HEK293T (cell line): ENCODE measurements around the gene AP1AR.

Source experiments
- CTCF ChIA-PET: fragments of 350-600 bp; formaldehyde crosslinking; extraction: SDS; loops from one replicate; lab custom pipeline; 2021; ENCODE audit warnings: antibody characterized with exemption, inconsistent platforms; lab: Yijun Ruan, JAX
- POLR2A ChIA-PET: fragments of 350-600 bp; formaldehyde crosslinking; extraction: SDS; loops from one replicate; lab custom pipeline; 2020; ENCODE audit warnings: antibody characterized with exemption, inconsistent platforms; lab: Yijun Ruan, JAX
- DNase-seq: peaks from one replicate; pipeline ENCODE4 v3.0.0; 2012; ENCODE audit warnings: mixed read lengths; ENCODE audit errors: extremely low spot score
- ARNT ChIP-seq: fragments of 450-650 bp; IDR thresholded peaks from 2 replicates; pipeline ENCODE4 v1.6.1; 2017; ENCODE audit warnings: mild to moderate bottlenecking
- BHLHE40 ChIP-seq: fragments of 450-650 bp; IDR thresholded peaks from 2 replicates; pipeline ENCODE4 v1.6.1; 2016; ENCODE audit warnings: mild to moderate bottlenecking, moderate library complexity, borderline replicate concordance
- CTBP1 ChIP-seq: fragments of 450-650 bp; IDR thresholded peaks from 2 replicates; pipeline ENCODE4 v1.6.1; 2016; ENCODE audit warnings: borderline replicate concordance
- ELF4 ChIP-seq: fragments of 450-650 bp; IDR thresholded peaks from 2 replicates; pipeline ENCODE4 v1.6.1; 2017; ENCODE audit warnings: antibody characterized with exemption
- FOXA1 ChIP-seq: fragments of 450-650 bp; IDR thresholded peaks from 2 replicates; pipeline ENCODE4 v1.6.1; 2016; ENCODE audit warnings: mild to moderate bottlenecking
- FOXK2 ChIP-seq: fragments of 450-650 bp; IDR thresholded peaks from 2 replicates; pipeline ENCODE4 v1.6.1; 2016; ENCODE audit warnings: mild to moderate bottlenecking
- FOXM1 ChIP-seq: fragments of 450-650 bp; IDR thresholded peaks from 2 replicates; pipeline ENCODE4 v1.6.1; 2017; ENCODE audit warnings: mild to moderate bottlenecking, borderline replicate concordance
- HDGF ChIP-seq: fragments of 450-650 bp; IDR thresholded peaks from 2 replicates; pipeline ENCODE4 v1.6.1; 2017; ENCODE audit warnings: antibody characterized with exemption, borderline replicate concordance
- L3MBTL2 ChIP-seq: fragments of 450-650 bp; conservative IDR thresholded peaks from 2 replicates; pipeline ENCODE4 v1.6.1; 2016; ENCODE audit warnings: mild to moderate bottlenecking
- LEF1 ChIP-seq: fragments of 450-650 bp; IDR thresholded peaks from 2 replicates; pipeline ENCODE4 v1.6.1; 2017; ENCODE audit warnings: mild to moderate bottlenecking, borderline replicate concordance
- NFRKB ChIP-seq: fragments of 450-650 bp; IDR thresholded peaks from 2 replicates; pipeline ENCODE4 v1.6.1; 2016; ENCODE audit warnings: mild to moderate bottlenecking, moderate library complexity
- PKNOX1 ChIP-seq: fragments of 450-650 bp; IDR thresholded peaks from 2 replicates; pipeline ENCODE4 v1.6.1; 2016
- SP1 ChIP-seq: fragments of 450-650 bp; IDR thresholded peaks from 2 replicates; pipeline ENCODE4 v1.6.1; 2017
- SUZ12 ChIP-seq: fragments of 450-650 bp; IDR thresholded peaks from 2 replicates; pipeline ENCODE4 v1.6.1; 2016; ENCODE audit warnings: mild to moderate bottlenecking
- TARDBP ChIP-seq: fragments of 450-650 bp; IDR thresholded peaks from 2 replicates; pipeline ENCODE4 v1.6.1; 2016
- ZNF384 ChIP-seq: fragments of 450-650 bp; IDR thresholded peaks from 2 replicates; pipeline ENCODE4 v1.6.1; 2016

The AP1AR gene

GRCh38 chr4:112251019-112251643 is 19.5 kb downstream of the AP1AR start:
- DNase-seq = no peak
- TF ChIP-seq PKNOX1 (no peak), FOXK2 (no peak), NFRKB (no peak), FOXA1 (no peak)
- ChIA-PET POLR2A (no interaction called here), CTCF (interaction anchor here (0.7 kb wide), 1 partner anchor 70 kb away, joined by 3 read pairs; no protein-coding TSS in a partner anchor)

- POLR2A ChIA-PET = no interaction called here
- no peak for TF ChIP-seq PKNOX1
- TF ChIP-seq FOXM1 = no peak
- no peak for TF ChIP-seq L3MBTL2
- no peak for TF ChIP-seq HDGF
- no peak for TF ChIP-seq BHLHE40
- TF ChIP-seq ELF4 = no peak
- TF ChIP-seq SP1 = no peak
- CTCF ChIA-PET = no interaction called here
- no peak for DNase-seq
These were observed 20.6 kb downstream of the AP1AR start for GRCh38 chr4:112252234-112252633.

GRCh38 chr4:112253382-112254000 is 21.9 kb downstream of the AP1AR start:
- ChIA-PET CTCF (no interaction called here), POLR2A (no interaction called here)
- no peak for DNase-seq
- TF ChIP-seq NFRKB (no peak), CTBP1 (no peak), FOXK2 (no peak), PKNOX1 (no peak), ARNT (no peak), HDGF (no peak), TARDBP (no peak), LEF1 (no peak), FOXA1 (no peak), SP1 (no peak), SUZ12 (no peak), ELF4 (no peak)

GRCh38 chr4:112257098-112257497 is 25.5 kb downstream of the AP1AR start:
- ChIA-PET POLR2A (interaction anchor here (1.5 kb wide), 1 partner anchor 10 kb away, joined by 4 read pairs; no protein-coding TSS in a partner anchor), CTCF (no interaction called here)
- no peak for DNase-seq
- no peak for TF ChIP-seq BHLHE40
- TF ChIP-seq FOXK2 = no peak
- TF ChIP-seq NFRKB = no peak
- TF ChIP-seq HDGF = no peak
- TF ChIP-seq FOXM1 = no peak
- TF ChIP-seq L3MBTL2 = no peak
- TF ChIP-seq TARDBP = no peak
- TF ChIP-seq ELF4 = no peak
- TF ChIP-seq SP1 = no peak
- TF ChIP-seq PKNOX1 = no peak
- no peak for TF ChIP-seq LEF1
- TF ChIP-seq SUZ12 = no peak
- no peak for TF ChIP-seq CTBP1

- POLR2A ChIA-PET = no interaction called here
- CTCF ChIA-PET = interaction anchor here (1.1 kb wide), 1 partner anchor 167 kb away, joined by 3 read pairs; no protein-coding TSS in a partner anchor
- TF ChIP-seq SP1 = no peak
- no peak for TF ChIP-seq SUZ12
- TF ChIP-seq BHLHE40 = no peak
- no peak for TF ChIP-seq L3MBTL2
- no peak for TF ChIP-seq FOXK2
- TF ChIP-seq ELF4 = no peak
- TF ChIP-seq FOXA1 = no peak
- TF ChIP-seq TARDBP = no peak
- TF ChIP-seq NFRKB = no peak
- no peak for TF ChIP-seq CTBP1
- no peak for TF ChIP-seq HDGF
- TF ChIP-seq ZNF384 = no peak
- no peak for TF ChIP-seq ARNT
- TF ChIP-seq FOXM1 = no peak
- no peak for TF ChIP-seq PKNOX1
- no peak for TF ChIP-seq LEF1
- no peak for DNase-seq
These were observed 35.2 kb downstream of the AP1AR start for GRCh38 chr4:112266823-112267222.
